Measurements from ENCODE around the gene CELSR1. TPM values are rescaled to one million over a fixed set of nuclear protein-coding genes. Genes with fewer than 3 reads are reported as not detected.

Gene CELSR1
- total and polyA plus RNA-seq, 2 donors from 2014 or later, result 15.7 to 49.9 TPM

DNA sequence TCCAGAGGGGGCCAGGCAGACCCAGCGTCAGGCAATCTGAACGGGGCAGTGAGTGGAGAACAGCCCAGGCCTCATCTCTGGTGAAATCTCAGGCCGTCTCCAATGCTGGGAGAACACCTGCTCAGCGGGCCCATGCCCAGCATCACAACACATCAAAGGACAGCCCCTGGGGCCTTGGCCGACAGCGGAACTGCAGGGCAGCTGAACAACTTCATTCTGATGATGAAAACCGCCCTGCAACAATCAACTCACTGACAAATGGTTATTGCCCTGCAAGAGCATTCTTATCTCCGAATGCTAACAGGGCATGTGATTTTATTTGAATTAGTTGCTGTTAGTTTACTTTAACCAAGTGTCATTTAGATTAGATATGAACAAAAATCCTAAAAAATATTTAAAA lies 14.6 kb downstream of the CELSR1 start:
- Histone ChIP-seq H3K9ac (ENCODE audit: low read length in 3 of 3) (no peak overlapping the region), H3K27ac (ENCODE audit: low read depth in 2 of 2, low read length in 2 of 2) (no peak overlapping the region), H3K9me3 (ENCODE audit: control insufficient read depth in 2 of 3, insufficient read depth in 1 of 3, low read length in 3 of 3) (no peaks in the 10 kb centered on the region), H3K27me3 (ENCODE audit: control insufficient read depth, insufficient read depth, low read length) (no peaks in the 10 kb centered on the region), H3K4me3 (ENCODE audit: low read length in 3 of 3) (no peak overlapping the region), H3K36me3 (ENCODE audit: control insufficient read depth in 2 of 3, insufficient read depth in 3 of 3, low read length in 3 of 3) (no peaks in the 10 kb centered on the region), H3K4me1 (ENCODE audit: control insufficient read depth in 2 of 3, insufficient read depth in 2 of 3, low read depth in 1 of 3, low read length in 3 of 3) (no peaks in the 10 kb centered on the region)
- TF ChIP-seq, protein P1, sequence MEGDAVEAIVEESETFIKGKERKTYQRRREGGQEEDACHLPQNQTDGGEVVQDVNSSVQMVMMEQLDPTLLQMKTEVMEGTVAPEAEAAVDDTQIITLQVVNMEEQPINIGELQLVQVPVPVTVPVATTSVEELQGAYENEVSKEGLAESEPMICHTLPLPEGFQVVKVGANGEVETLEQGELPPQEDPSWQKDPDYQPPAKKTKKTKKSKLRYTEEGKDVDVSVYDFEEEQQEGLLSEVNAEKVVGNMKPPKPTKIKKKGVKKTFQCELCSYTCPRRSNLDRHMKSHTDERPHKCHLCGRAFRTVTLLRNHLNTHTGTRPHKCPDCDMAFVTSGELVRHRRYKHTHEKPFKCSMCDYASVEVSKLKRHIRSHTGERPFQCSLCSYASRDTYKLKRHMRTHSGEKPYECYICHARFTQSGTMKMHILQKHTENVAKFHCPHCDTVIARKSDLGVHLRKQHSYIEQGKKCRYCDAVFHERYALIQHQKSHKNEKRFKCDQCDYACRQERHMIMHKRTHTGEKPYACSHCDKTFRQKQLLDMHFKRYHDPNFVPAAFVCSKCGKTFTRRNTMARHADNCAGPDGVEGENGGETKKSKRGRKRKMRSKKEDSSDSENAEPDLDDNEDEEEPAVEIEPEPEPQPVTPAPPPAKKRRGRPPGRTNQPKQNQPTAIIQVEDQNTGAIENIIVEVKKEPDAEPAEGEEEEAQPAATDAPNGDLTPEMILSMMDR (IDR thresholded peaks at IDR 0.05; ENCODE audit: borderline replicate concordance, extremely low read depth, insufficient read depth), result no peak
- intact Hi-C loops (cut with DNase I), result no loop called here
- no peak for FAIRE-seq
- DNase-seq, result no peak

DNA sequence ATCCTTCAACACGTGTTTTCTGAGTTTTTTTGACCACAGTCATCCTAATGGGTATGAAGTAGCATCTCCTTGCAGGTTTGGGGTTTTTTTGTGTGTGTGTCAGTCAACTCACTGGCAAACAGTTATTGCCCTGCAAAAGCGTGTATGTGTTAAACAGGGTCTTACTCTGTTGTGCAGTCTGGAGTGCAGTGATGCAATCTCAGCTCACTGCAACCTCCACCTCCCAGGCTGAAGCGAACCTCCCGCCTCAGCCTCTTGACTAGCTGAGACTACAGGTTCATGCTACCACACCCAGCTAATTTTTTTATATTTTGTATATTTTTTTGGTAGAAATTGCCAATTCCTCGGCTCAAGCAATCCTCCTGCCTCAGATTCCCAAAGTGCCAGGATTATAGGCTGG lies 15.4 kb downstream of the CELSR1 start:
- no peaks in the 10 kb centered on the region for H3K4me1 ChIP-seq (ENCODE audit: control insufficient read depth in 2 of 3, insufficient read depth in 2 of 3, low read depth in 1 of 3, low read length in 3 of 3)
- H3K4me3 ChIP-seq (ENCODE audit: low read length in 3 of 3), result no peak overlapping the region
- DNase-seq (no peak), FAIRE-seq (no peak)
- no peak overlapping the region for H3K27ac ChIP-seq (ENCODE audit: low read depth in 2 of 2, low read length in 2 of 2)
- H3K27me3 ChIP-seq (ENCODE audit: control insufficient read depth, insufficient read depth, low read length), result no peaks in the 10 kb centered on the region
- no peaks in the 10 kb centered on the region for H3K36me3 ChIP-seq (ENCODE audit: control insufficient read depth in 2 of 3, insufficient read depth in 3 of 3, low read length in 3 of 3)
- intact Hi-C loops (cut with DNase I), result no loop called here
- no peak overlapping the region for H3K9ac ChIP-seq (ENCODE audit: low read length in 3 of 3)
- TF ChIP-seq, protein P1 (IDR thresholded peaks at IDR 0.05; ENCODE audit: borderline replicate concordance, extremely low read depth, insufficient read depth), result no peak
- no peaks in the 10 kb centered on the region for H3K9me3 ChIP-seq (ENCODE audit: control insufficient read depth in 2 of 3, insufficient read depth in 1 of 3, low read length in 3 of 3)

DNA sequence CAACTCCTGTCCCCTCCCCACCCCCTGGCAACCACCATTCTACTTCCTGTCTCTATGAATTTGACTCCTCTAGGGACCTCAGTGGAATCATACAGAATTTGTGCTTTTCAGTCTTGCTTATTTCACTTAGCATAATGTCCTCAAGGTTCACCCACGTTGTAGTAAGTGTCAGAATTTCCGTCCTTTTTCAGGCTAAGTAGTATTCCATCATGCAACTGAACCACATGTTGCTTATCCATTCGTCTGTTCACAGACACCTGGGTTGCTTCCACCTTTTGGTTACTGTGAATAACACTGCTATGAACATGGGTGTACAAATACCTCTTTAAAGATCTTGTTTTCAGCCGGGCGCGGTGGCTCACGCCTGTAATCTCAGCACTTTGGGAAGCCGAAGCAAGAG lies 16.5 kb downstream of the CELSR1 start:
- Histone ChIP-seq H3K4me3 (ENCODE audit: low read length in 3 of 3) (no peak overlapping the region), H3K9me3 (ENCODE audit: control insufficient read depth in 2 of 3, insufficient read depth in 1 of 3, low read length in 3 of 3) (no peaks in the 10 kb centered on the region), H3K4me1 (ENCODE audit: control insufficient read depth in 2 of 3, insufficient read depth in 2 of 3, low read depth in 1 of 3, low read length in 3 of 3) (no peaks in the 10 kb centered on the region), H3K27me3 (ENCODE audit: control insufficient read depth, insufficient read depth, low read length) (no peaks in the 10 kb centered on the region), H3K27ac (ENCODE audit: low read depth in 2 of 2, low read length in 2 of 2) (no peak overlapping the region), H3K36me3 (ENCODE audit: control insufficient read depth in 2 of 3, insufficient read depth in 3 of 3, low read length in 3 of 3) (no peaks in the 10 kb centered on the region), H3K9ac (ENCODE audit: low read length in 3 of 3) (no peak overlapping the region)
- DNase-seq (no peak), FAIRE-seq (no peak)
- intact Hi-C loops (cut with DNase I), result no loop called here
- TF ChIP-seq, protein P1 (IDR thresholded peaks at IDR 0.05; ENCODE audit: borderline replicate concordance, extremely low read depth, insufficient read depth), result no peak

DNA sequence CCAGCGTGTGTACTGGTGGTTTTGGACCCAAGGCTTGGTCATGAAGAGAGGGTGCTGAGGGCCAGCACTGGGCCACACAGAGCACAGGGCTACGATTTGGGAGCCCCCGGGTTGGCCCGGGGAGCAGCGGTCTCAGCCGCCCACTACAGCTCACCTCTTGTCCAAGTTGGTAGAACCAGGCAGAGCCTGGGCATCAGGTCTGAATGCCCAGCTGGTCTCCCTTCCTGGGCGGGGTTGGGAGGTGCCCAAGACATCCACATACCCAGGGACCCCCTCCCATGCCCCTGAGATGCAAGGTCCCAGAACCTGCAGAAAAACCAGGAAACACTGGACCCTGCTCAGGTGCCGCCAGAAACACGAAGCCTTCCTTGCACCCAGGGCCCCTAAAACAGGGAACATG lies 18.0 kb downstream of the CELSR1 start:
- no peak overlapping the region for H3K9ac ChIP-seq (ENCODE audit: low read length in 3 of 3)
- H3K4me3 ChIP-seq (ENCODE audit: low read length in 3 of 3), result no peak overlapping the region
- H3K36me3 ChIP-seq (ENCODE audit: control insufficient read depth in 2 of 3, insufficient read depth in 3 of 3, low read length in 3 of 3), result no peaks in the 10 kb centered on the region
- intact Hi-C loops (cut with DNase I), result no loop called here
- no peak for FAIRE-seq
- TF ChIP-seq, protein P1 (IDR thresholded peaks at IDR 0.05; ENCODE audit: borderline replicate concordance, extremely low read depth, insufficient read depth), result no peak
- no peak overlapping the region for H3K27ac ChIP-seq (ENCODE audit: low read depth in 2 of 2, low read length in 2 of 2)
- peak in 1 of 5 donors; percentile 66 for DNase-seq
- no peaks in the 10 kb centered on the region for H3K9me3 ChIP-seq (ENCODE audit: control insufficient read depth in 2 of 3, insufficient read depth in 1 of 3, low read length in 3 of 3)
- no peaks in the 10 kb centered on the region for H3K4me1 ChIP-seq (ENCODE audit: control insufficient read depth in 2 of 3, insufficient read depth in 2 of 3, low read depth in 1 of 3, low read length in 3 of 3)
- H3K27me3 ChIP-seq (ENCODE audit: control insufficient read depth, insufficient read depth, low read length), result no peaks in the 10 kb centered on the region

Measured in kidney (tissue), 14 donors.